ENCODE data around the gene AHNAK2. TPM values are rescaled to one million over a fixed set of nuclear protein-coding genes. Genes with fewer than 3 reads are reported as not detected.

AHNAK2 gene
- total RNA-seq, 6 donors from 2014 or later = 4.3 to 48.0 (median 12.9) TPM

DNA sequence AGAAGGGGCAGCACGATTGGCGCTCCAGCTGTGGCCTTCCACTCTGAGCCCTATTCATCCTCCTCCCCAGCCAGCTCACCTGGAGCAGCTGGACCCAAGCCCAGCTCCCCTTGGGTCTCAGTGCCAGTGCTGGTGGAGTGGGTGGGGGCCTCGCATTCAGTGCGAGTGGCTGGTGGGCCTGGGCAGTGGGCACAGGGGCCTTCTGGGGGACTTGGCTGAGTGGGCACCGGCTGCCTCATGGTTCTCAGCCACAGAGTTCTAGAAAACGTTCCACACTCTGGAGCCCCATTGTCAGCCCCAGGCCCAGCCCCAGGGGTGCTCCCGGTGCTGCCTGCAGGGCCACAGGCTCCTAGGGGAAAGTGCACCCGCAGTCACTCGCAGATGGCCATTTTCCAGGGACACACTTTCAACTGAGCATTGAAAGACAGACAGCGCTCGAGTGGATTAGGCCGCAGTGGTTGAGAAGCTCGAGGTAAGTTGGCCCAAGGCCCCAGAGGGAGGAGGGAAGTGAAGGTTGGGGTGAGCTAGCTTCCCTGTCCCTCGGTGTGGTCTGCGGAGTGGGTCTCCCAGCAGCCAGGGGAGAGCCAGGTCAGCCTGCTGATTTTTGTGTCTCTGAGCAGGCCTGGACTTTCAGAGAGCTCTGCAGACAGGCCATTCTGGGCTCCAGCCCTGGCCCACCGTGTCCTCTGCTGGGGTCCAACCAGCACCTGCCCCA is 11.2 kb upstream of the AHNAK2 start:
- TF ChIP-seq, protein P1, sequence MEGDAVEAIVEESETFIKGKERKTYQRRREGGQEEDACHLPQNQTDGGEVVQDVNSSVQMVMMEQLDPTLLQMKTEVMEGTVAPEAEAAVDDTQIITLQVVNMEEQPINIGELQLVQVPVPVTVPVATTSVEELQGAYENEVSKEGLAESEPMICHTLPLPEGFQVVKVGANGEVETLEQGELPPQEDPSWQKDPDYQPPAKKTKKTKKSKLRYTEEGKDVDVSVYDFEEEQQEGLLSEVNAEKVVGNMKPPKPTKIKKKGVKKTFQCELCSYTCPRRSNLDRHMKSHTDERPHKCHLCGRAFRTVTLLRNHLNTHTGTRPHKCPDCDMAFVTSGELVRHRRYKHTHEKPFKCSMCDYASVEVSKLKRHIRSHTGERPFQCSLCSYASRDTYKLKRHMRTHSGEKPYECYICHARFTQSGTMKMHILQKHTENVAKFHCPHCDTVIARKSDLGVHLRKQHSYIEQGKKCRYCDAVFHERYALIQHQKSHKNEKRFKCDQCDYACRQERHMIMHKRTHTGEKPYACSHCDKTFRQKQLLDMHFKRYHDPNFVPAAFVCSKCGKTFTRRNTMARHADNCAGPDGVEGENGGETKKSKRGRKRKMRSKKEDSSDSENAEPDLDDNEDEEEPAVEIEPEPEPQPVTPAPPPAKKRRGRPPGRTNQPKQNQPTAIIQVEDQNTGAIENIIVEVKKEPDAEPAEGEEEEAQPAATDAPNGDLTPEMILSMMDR (IDR thresholded peaks at IDR 0.05) = no peak
- TF ChIP-seq POLR2AphosphoS5 (IDR thresholded peaks at IDR 0.05) = no peak
- no peak for TF ChIP-seq POLR2A (IDR thresholded peaks at IDR 0.05)
- Histone ChIP-seq H3K4me3 (no peak overlapping the region), H3K36me3 (peaks cover 0 to 22% (median 14%) of the 10 kb centered on the region in 4 donors), H3K4me1 (peaks cover 11 to 19% (median 15%) of the 10 kb centered on the region in 4 donors), H3K9me3 (no peaks in the 10 kb centered on the region), H3K27me3 (no peaks in the 10 kb centered on the region), H3K27ac (no peak overlapping the region)
- WGBS, 2 donors = 88 to 91% methylated on average over 11 to 16 of the region's 16 CpGs
- no peak for DNase-seq
- ATAC-seq (ENCODE audit: low FRiP score in 2 of 2) = no peak

DNA sequence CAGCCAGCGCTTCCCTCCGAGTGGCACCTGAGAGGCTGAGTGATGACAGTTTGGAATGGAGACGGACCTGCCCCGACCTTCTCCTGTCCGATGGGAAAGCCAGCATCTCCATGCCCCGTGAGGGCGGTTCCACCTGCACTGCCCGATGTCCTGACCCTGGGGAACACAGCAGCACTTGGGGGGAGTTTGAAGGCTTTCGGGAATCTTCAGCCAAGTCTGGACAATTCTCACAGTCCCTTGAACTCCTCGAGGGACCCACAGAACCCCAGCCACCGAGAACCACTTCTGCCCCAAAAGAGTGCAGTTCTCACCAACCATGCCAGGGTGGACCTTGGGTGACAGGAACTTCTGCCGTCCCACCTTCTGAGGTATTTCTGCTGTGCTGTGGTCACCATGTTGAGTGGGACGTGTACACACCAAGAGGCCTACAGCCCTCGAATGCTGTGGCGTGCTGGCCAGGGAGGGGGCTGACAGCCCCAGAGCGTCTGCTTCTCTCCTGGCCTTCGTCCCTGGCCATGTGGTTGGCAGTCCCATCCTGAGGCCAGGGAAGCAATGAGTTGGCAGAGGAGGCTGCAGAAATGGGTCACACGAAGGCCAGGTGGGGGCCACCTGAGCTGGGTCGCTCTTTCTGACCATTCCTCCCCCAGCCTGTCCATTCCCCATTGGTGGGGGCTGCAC is 8.5 kb upstream of the AHNAK2 start:
- peak in 1 of 2 donors; percentile 36 for DNase-seq
- Histone ChIP-seq H3K4me1 (peaks cover 11 to 19% (median 15%) of the 10 kb centered on the region in 4 donors), H3K9me3 (no peaks in the 10 kb centered on the region), H3K36me3 (peaks cover 0 to 4% (median under 1%) of the 10 kb centered on the region in 4 donors), H3K4me3 (peak overlapping the region in 3 of 4 donors; percentile 91 to 98 (median 91)), H3K27ac (peak overlapping the region in 1 of 4 donors; percentile 73), H3K27me3 (no peaks in the 10 kb centered on the region)
- TF ChIP-seq EP300 (IDR thresholded peaks at IDR 0.05) = no peak
- TF ChIP-seq POLR2A (IDR thresholded peaks at IDR 0.05) = no peak
- TF ChIP-seq POLR2AphosphoS5 (IDR thresholded peaks at IDR 0.05) = no peak
- TF ChIP-seq, protein P1 (IDR thresholded peaks at IDR 0.05) = no peak
- WGBS, 2 donors = 66% methylated on average over 13 to 17 of the region's 19 CpGs
- no peak for ATAC-seq (ENCODE audit: low FRiP score in 2 of 2)

DNA sequence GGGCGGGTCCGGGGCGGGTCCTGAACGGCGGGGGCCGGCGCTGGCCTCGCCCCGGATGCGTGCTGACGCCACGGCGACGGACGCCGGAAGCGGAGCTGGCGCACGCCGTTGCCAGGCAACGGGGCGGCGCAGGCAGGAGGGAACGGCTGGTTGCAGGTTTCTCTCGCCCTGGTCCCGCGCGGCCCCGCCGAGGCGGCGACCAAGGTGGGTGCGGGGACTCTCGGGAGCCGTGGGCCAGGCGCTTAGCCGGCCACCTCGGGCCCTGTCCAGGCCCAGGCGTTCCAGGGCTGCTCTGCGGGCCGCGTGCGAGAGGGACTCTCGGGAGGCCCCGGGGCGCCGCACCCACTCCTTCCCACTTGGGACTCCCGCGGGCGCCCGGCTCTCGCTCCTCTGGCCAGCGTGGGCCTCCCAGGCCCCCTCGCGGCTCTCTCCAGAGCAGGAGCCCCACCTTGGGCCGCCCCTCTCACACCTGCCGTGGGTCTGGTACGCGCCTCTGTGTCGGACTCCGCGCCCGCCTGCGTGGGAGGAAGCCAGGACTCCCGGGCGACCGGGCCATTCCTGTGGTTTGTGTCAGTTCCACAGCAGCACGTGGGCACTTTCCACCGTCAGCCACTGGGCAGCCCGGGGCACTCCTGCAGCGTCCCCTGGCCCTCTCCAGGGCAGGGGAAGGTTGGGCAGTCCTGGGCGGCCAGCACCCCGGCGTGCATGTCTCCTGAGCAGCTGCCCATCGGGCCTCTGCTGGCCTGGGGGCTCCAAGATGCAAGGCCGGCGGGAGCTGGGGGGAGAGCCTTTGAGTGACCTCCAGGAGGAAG is 7.7 kb upstream of the AHNAK2 start, which contains the start of gene CLBA1:
Gene CLBA1 (plus strand): TSS at position 114 of the 812 bp plus-strand sequence. CDS start 644 bp downstream, at position 758.
- TF ChIP-seq POLR2AphosphoS5 (IDR thresholded peaks at IDR 0.05) (peak; percentile 65 to 79), POLR2A (IDR thresholded peaks at IDR 0.05) (peak in 2 of 4 donors; percentile 33 to 70), EP300 (IDR thresholded peaks at IDR 0.05) (peak in 1 of 4 donors; percentile 10)
- TF ChIP-seq, protein P1 (IDR thresholded peaks at IDR 0.05) = peak in 1 of 6 experiments; percentile 13
- Histone ChIP-seq H3K9me3 (no peaks in the 10 kb centered on the region), H3K27me3 (no peaks in the 10 kb centered on the region), H3K4me3 (peak within 1 kb of the TSS; percentile 91 to 98 (median 93)), H3K27ac (peak within 1 kb of the TSS; percentile 52 to 80 (median 68)), H3K36me3 (peaks cover 0 to 2% (median 0%) of the 10 kb centered on the region in 4 donors), H3K4me1 (peaks cover 11 to 19% (median 15%) of the 10 kb centered on the region in 4 donors)
- peak; percentile 92 to 98 for DNase-seq
- ATAC-seq (ENCODE audit: low FRiP score in 2 of 2) = peak; percentile 89 to 96
- WGBS, 2 donors = 0 to 2% methylated on average over 9 of the region's 77 CpGs

DNA sequence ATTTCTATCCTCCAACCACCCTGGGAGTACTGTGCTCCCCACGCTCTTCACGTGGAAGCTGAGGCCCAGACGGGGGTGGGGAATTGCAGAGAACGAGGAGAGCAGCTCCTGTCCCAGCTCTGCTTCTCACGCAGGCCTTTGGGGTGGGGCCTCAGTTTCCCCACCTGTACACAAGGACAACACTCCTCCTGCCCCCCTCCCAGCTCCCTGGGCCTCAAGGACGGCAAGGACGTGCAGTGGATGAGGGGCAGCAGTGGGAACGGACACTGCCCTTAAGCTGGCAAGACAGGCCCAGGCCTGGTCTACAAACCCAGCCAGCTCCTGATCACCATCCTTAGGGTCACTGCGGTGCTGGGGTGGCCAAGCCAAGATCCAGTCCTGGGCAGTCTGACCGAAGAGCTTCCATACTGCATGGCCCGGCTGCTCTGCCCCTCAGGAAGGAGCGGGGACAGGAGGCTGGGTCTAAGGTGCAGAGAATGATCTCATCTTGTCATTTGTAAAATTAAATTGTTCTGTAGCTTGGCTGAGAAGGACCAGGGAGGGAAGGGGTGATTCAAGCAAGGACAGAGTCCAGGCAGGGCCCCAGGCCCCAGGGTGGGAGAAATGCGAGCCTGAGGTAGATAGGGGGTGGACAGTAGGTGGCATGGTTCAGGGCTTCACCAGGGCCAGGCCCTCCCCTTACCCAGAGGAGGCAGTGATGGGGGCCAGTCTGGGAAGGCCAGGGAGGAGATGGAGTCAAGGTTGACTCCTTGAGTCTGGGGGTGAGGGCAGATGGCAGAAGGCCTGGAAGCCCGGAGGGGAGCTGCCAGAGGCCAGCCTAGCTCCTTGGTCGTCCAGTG is 6.1 kb upstream of the AHNAK2 start:
- 92 to 94% methylated on average over 13 to 15 of the region's 15 CpGs for WGBS, 2 donors
- Histone ChIP-seq H3K27me3 (no peaks in the 10 kb centered on the region), H3K36me3 (peaks cover 0 to 2% (median 0%) of the 10 kb centered on the region in 4 donors), H3K4me3 (no peak overlapping the region), H3K27ac (no peak overlapping the region), H3K4me1 (peaks cover 14 to 21% (median 18%) of the 10 kb centered on the region in 4 donors), H3K9me3 (no peaks in the 10 kb centered on the region)
- no peak for ATAC-seq (ENCODE audit: low FRiP score in 2 of 2)
- no peak for DNase-seq
- TF ChIP-seq POLR2AphosphoS5 (IDR thresholded peaks at IDR 0.05) = no peak
- TF ChIP-seq, protein P1 (IDR thresholded peaks at IDR 0.05) = no peak
- TF ChIP-seq POLR2A (IDR thresholded peaks at IDR 0.05) = no peak
- no peak for TF ChIP-seq EP300 (IDR thresholded peaks at IDR 0.05)

Measured in upper lobe of left lung (tissue), 6 donors.